Epithelial cell of esophagus (primary cell): ENCODE results near the gene GDE1.

Experiments used
- DNase-seq: peaks from one replicate; pipeline ENCODE4 v3.0.0; 2010; ENCODE audit warnings: low read depth
- H3K4me3 ChIP-seq: 2 replicates; pipeline ENCODE4 v1.5.1; 2011; ENCODE audit warnings: mild to moderate bottlenecking, low read length, control low read depth
- TF ChIP-seq, protein P1 (sequence below): IDR thresholded peaks from 2 replicates; pipeline ENCODE4 v1.5.1; 2011; ENCODE audit warnings: low read depth, mild to moderate bottlenecking, low read length, control low read depth, inconsistent platforms; ENCODE audit not compliant: insufficient read depth; ENCODE audit errors: missing control alignments

Gene GDE1

DNA sequence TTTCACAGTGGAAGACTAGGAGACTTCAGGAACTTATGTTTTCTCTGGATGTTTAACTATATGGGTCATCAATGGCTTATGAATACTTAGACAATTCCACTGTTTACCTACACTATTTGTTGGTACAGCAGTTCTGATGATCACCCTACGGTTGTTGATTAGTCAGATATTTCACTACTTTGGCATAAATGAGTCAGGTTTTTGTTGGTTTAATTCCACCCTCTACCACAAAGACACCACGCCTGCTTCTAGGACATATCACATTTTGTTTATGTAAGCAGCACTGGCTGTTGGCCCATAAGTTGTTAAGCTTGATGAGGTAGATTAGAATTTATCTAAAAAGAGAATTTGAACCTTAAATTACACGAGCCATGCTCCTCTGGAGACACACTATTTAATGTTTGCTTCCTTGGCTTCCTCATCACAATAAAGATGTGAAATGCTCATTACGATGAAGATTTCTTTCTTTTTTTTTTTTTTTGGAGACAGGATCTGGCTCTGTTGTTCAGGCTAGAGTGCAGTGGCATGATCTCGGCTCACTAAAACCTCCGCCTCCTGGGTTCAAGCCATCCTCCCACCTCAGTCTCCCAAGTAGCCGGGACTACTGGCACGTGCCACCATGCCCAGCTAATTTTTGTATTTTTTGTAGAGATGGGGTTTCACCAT is 4.3 kb downstream of the GDE1 start:
- peak; percentile 95 for DNase-seq
- TF ChIP-seq, protein P1, sequence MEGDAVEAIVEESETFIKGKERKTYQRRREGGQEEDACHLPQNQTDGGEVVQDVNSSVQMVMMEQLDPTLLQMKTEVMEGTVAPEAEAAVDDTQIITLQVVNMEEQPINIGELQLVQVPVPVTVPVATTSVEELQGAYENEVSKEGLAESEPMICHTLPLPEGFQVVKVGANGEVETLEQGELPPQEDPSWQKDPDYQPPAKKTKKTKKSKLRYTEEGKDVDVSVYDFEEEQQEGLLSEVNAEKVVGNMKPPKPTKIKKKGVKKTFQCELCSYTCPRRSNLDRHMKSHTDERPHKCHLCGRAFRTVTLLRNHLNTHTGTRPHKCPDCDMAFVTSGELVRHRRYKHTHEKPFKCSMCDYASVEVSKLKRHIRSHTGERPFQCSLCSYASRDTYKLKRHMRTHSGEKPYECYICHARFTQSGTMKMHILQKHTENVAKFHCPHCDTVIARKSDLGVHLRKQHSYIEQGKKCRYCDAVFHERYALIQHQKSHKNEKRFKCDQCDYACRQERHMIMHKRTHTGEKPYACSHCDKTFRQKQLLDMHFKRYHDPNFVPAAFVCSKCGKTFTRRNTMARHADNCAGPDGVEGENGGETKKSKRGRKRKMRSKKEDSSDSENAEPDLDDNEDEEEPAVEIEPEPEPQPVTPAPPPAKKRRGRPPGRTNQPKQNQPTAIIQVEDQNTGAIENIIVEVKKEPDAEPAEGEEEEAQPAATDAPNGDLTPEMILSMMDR = no peak
- H3K4me3 ChIP-seq = no peak overlapping the region

DNA sequence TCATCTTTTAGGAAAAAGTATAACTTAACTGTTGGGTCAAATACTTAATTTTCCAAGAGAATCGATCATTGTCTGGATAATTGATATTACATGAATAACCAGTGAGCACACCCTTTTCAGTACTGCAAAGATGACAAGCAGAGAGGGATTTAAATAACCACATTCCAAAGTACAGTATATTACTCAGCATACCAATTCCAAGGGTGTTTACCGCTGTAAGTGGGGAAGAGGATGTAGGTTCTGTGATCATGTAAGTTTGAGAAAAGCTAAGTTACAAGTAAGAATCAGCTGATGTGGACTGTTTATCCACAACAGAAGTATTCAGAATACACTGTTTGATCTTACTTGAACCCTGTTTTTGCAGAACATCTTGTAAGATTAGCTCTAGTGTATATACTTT is 6.1 kb downstream of the GDE1 start:
- DNase-seq = peak; percentile 25
- no peak overlapping the region for H3K4me3 ChIP-seq
- TF ChIP-seq, protein P1 = no peak

DNA sequence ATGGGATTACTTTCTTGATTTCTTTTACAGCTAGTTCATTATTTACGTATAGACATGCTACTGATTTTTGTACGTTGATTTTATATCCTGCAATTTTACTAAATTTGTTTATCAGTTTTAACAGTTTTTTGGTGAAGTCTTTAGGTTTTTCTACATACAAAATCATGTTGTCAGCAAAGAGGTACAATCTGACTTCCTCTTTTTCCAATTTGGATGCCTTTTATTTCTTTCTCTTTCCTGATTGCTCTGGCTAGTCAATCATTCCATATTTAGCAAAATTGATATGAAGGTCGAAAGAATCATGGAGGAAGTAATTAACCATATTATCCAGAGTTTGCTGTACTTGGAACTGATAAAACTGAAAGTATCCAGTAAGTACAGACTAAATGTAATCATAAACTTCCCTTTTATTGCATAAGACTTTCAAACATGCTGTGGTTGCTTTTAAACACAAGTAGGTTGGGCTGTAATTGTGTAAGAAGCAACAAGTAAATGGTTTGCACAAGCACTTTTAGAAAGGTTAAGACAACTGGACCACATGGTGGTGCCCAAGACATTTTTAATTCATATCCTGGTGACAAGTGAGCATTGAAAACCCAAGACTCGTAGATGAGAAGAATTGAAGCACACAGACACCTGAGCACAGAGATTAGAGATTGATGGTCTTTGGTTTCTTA is 8.4 kb downstream of the GDE1 start:
- peak; percentile 15 for DNase-seq
- TF ChIP-seq, protein P1 = no peak
- H3K4me3 ChIP-seq = no peak overlapping the region

DNA sequence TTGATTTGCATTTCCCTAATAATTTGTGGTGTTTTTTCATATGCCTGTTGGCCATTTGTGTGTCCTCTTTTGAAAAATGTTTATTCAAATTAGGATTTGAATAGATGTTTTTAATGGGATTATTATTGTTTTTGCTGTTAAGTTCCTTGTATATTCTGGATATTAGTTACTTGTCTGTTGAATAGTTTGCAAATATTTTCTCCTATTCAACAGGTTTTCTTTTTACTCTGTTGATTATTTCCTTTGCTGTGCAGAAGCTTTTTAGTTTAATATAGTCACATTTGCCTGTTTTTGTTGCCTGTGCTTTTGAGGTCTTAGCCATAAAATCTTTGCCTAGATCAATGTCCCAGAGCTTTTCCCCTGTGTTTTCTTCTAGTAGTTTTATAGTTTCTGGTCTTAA is 9.6 kb downstream of the GDE1 start:
- no peak overlapping the region for H3K4me3 ChIP-seq
- no peak for DNase-seq
- TF ChIP-seq, protein P1 = no peak

DNA sequence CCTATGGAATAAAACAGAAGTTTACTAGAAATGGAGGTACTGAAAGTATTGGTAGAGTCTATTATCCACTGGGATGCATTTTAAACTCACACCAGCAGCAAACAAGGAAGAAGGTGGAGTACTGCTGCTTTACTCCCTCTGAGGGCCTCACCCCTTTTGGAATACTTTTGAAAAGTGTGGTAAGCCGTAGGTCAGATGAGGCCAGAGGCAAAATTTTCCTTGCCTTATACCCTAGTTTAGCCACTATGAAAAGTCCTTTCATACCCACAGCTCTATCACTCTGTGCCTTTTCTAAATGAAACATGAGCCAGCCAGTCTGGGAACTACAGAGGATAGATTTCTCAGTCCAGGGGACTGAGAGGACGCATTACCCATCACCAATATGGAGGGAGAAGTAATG is 14.0 kb downstream of the GDE1 start:
- TF ChIP-seq, protein P1 = no peak
- DNase-seq = no peak
- H3K4me3 ChIP-seq = no peak overlapping the region

DNA sequence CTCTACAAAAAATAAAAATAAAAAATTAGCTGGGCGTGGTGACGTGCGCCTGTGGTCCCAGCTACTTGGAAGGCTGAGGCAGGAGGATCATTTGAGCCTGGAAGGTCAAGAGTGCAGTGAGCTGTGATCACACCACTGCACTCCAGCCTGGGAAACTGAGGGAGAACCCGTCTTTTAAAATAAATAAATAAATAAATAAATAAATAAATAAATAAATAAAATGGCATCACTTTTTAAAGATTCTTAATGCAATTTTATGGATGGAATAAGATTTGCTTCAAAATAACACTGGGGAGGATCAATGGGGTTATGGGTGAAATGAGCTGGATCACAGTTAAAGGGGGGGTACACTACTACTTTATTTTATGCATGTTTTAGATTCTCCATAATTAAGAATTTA is 14.9 kb downstream of the GDE1 start:
- TF ChIP-seq, protein P1 = no peak
- DNase-seq = no peak
- no peak overlapping the region for H3K4me3 ChIP-seq

DNA sequence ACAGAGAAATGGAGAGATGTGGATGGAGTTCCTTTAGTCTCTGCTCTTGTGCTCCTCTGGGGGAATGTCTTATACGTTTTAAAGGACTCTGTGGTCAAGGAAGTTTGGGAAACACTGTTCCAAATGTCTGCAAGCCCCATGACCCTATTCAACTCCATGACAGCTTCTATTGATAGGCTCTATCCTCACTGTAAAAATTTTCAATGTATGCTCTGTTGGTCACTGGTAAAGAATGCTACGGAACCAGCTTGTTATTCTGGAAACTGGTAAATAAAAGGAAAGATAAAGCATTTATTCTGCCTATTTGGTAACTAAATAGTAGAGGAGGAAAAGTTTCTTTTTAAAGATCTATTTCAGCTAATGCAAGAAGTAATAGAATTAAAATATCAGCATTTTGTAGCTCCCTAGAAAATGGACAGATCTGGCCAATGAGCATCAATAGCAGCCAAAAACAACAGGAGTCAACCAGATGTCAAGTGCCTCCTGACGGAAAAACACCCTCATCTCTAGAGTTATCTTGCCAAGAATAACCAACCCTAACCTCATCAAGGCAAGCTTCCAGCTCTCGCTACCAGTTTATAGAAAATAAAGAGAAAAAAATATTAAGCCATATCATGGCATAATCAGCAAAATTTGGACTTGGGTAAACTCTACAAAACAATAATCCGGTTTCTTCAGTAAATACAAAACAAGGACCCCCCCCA is 16.1 kb downstream of the GDE1 start:
- no peak overlapping the region for H3K4me3 ChIP-seq
- TF ChIP-seq, protein P1 = no peak
- DNase-seq = no peak
